ENCODE measurements around the gene RFLNA. TPM values are rescaled to one million over a fixed set of nuclear protein-coding genes. Genes with fewer than 3 reads are reported as not detected.

The RFLNA gene
- total RNA-seq, 2 donors from 2014 or later, result 5.4 to 13.7 TPM

- WGBS, result 90% methylated on average over 13 of the region's 15 CpGs
- DNase-seq (ENCODE audit: low spot score), result no peak
- no peaks in the 10 kb centered on the region for H3K27me3 ChIP-seq (replicated peaks; ENCODE audit: insufficient read depth)
- H3K36me3 ChIP-seq, result peaks cover 15 to 60% of the 10 kb centered on the region in 2 donors
- no peak for TF ChIP-seq POLR2A (IDR thresholded peaks at IDR 0.05)
- no peak for TF ChIP-seq POLR2AphosphoS5 (IDR thresholded peaks at IDR 0.05)
- no peaks in the 10 kb centered on the region for H3K9me3 ChIP-seq
- H3K27ac ChIP-seq, result no peak overlapping the region
- H3K4me1 ChIP-seq (replicated peaks), result no peaks in the 10 kb centered on the region
- H3K4me3 ChIP-seq, result no peak overlapping the region
- intact Hi-C loops (cut with DNase I), result no loop called here
These were observed 37.3 kb downstream of the RFLNA start for GRCh38 chr12:124332058-124332672.

GRCh38 chr12:124332900-124333299, 38.0 kb downstream of the RFLNA start:
- 89% methylated on average over 12 of the region's 12 CpGs for WGBS
- TF ChIP-seq POLR2AphosphoS5 (IDR thresholded peaks at IDR 0.05) (no peak), CTCF (IDR thresholded peaks at IDR 0.05) (no peak), POLR2A (IDR thresholded peaks at IDR 0.05) (no peak)
- H3K36me3 ChIP-seq, result peaks cover 15 to 64% of the 10 kb centered on the region in 2 donors

GRCh38 chr12:124333724-124334123, 38.8 kb downstream of the RFLNA start:
- WGBS, result 85% methylated on average over 20 of the region's 20 CpGs
- DNase-seq (ENCODE audit: low spot score), result no peak
- H3K9me3 ChIP-seq, result no peaks in the 10 kb centered on the region
- no peaks in the 10 kb centered on the region for H3K27me3 ChIP-seq (replicated peaks; ENCODE audit: insufficient read depth)
- intact Hi-C loops (cut with DNase I), result no loop called here
- H3K36me3 ChIP-seq, result peaks cover 15 to 64% of the 10 kb centered on the region in 2 donors
- no peak overlapping the region for H3K27ac ChIP-seq
- no peak overlapping the region for H3K4me3 ChIP-seq
- no peak for TF ChIP-seq POLR2AphosphoS5 (IDR thresholded peaks at IDR 0.05)
- no peak for TF ChIP-seq CTCF (IDR thresholded peaks at IDR 0.05)
- TF ChIP-seq POLR2A (IDR thresholded peaks at IDR 0.05), result no peak
- no peaks in the 10 kb centered on the region for H3K4me1 ChIP-seq (replicated peaks)

More at GRCh38 chr12:124332900-124333299, 38.0 kb downstream of the RFLNA start:
- H3K9me3 ChIP-seq, result no peaks in the 10 kb centered on the region
- intact Hi-C loops (cut with DNase I), result no loop called here
- no peak overlapping the region for H3K27ac ChIP-seq
- DNase-seq (ENCODE audit: low spot score), result no peak
- H3K4me1 ChIP-seq (replicated peaks), result no peaks in the 10 kb centered on the region
- H3K27me3 ChIP-seq (replicated peaks; ENCODE audit: insufficient read depth), result no peaks in the 10 kb centered on the region
- no peak overlapping the region for H3K4me3 ChIP-seq

GRCh38 chr12:124334266-124334665, 39.4 kb downstream of the RFLNA start:
- 93% methylated on average over 16 of the region's 16 CpGs for WGBS
- Histone ChIP-seq H3K27me3 (replicated peaks; ENCODE audit: insufficient read depth) (no peaks in the 10 kb centered on the region), H3K36me3 (peaks cover 15 to 64% of the 10 kb centered on the region in 2 donors), H3K27ac (no peak overlapping the region), H3K4me3 (no peak overlapping the region), H3K4me1 (replicated peaks) (no peaks in the 10 kb centered on the region), H3K9me3 (no peaks in the 10 kb centered on the region)
- TF ChIP-seq POLR2A (IDR thresholded peaks at IDR 0.05) (no peak), CTCF (IDR thresholded peaks at IDR 0.05) (no peak), POLR2AphosphoS5 (IDR thresholded peaks at IDR 0.05) (no peak)
- DNase-seq (ENCODE audit: low spot score), result no peak
- intact Hi-C loops (cut with DNase I), result no loop called here

GRCh38 chr12:124334976-124335375, 40.1 kb downstream of the RFLNA start:
- no peaks in the 10 kb centered on the region for H3K27me3 ChIP-seq (replicated peaks; ENCODE audit: insufficient read depth)
- no peak overlapping the region for H3K27ac ChIP-seq
- peaks cover 15 to 66% of the 10 kb centered on the region in 2 donors for H3K36me3 ChIP-seq
- WGBS, result 100% methylated on average over 3 of the region's 14 CpGs
- no peak for DNase-seq (ENCODE audit: low spot score)
- no peak overlapping the region for H3K4me3 ChIP-seq
- no peaks in the 10 kb centered on the region for H3K9me3 ChIP-seq
- no peaks in the 10 kb centered on the region for H3K4me1 ChIP-seq (replicated peaks)
- intact Hi-C loops (cut with DNase I), result no loop called here
- TF ChIP-seq POLR2AphosphoS5 (IDR thresholded peaks at IDR 0.05) (no peak), CTCF (IDR thresholded peaks at IDR 0.05) (no peak), POLR2A (IDR thresholded peaks at IDR 0.05) (no peak)

Measured in prostate gland (tissue), 2 donors.